Measurements from ENCODE around the gene ASPSCR1. TPM values are rescaled to one million over a fixed set of nuclear protein-coding genes. Genes with fewer than 3 reads are reported as not detected.

The ASPSCR1 gene
- total RNA-seq, 4 donors from 2014 or later: 10.1 to 21.0 (median 17.1) TPM

DNA sequence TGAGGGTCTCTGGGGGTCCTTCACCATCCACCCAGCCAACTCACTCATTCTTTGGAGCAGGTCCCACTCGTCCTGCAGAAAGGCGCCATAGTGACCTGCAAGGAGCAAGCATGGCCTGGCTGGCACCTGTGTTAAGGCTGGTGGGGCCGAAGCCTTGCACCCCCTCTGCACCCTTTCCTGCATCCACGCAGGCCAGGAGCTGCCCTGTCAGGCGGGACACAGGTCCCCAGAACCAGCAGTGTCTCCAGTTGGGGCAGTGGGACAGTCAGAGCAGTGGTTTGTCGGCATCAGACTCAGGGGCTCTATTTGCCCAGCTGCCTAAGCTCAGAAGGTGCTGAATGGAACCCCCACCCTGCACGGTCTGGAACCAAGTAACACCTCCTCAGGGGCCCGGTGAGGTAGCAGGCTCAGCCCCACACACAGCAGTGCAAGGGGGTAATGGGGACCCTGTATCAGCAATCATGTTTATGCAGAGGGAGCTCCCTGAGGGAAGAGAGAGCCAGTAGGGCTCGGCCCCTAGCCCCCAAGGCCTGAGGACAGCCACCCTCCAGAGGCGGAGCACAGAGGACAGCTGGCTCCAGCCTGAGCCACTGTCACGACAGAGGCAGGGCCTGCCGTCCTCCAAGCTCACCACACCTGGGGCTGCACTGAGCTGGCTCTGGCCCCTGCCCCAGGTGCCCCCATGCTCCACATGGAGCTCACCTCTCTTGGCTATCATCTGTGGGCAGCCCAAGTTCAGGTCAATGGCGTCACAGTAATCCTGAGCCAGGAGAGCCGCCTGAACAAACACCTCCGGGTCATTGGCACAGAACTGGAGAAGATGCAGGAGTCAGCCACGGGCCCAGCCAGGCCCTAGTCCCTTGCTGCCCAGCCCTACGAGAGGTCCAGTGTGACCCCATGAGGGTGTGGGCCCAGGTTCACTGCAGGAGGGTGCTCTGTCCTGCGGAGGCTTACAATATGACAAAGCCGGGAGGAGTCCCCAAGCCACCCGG is 86.3 kb downstream of the ASPSCR1 start:
- Histone ChIP-seq H3K27ac (peak overlapping the region; percentile 28 to 90 (median 86)), H3K4me1 (peaks cover 20 to 38% (median 24%) of the 10 kb centered on the region in 3 donors), H3K36me3 (peaks cover 36 to 55% (median 37%) of the 10 kb centered on the region in 3 donors), H3K9me3 (no peaks in the 10 kb centered on the region), H3K27me3 (no peaks in the 10 kb centered on the region), H3K4me3 (peak overlapping the region; percentile 63 to 98 (median 96))
- WGBS, 2 donors: 58 to 85% methylated on average over 5 to 10 of the region's 20 CpGs
- no peak for TF ChIP-seq POLR2A (IDR thresholded peaks at IDR 0.05)
- TF ChIP-seq, protein P1, sequence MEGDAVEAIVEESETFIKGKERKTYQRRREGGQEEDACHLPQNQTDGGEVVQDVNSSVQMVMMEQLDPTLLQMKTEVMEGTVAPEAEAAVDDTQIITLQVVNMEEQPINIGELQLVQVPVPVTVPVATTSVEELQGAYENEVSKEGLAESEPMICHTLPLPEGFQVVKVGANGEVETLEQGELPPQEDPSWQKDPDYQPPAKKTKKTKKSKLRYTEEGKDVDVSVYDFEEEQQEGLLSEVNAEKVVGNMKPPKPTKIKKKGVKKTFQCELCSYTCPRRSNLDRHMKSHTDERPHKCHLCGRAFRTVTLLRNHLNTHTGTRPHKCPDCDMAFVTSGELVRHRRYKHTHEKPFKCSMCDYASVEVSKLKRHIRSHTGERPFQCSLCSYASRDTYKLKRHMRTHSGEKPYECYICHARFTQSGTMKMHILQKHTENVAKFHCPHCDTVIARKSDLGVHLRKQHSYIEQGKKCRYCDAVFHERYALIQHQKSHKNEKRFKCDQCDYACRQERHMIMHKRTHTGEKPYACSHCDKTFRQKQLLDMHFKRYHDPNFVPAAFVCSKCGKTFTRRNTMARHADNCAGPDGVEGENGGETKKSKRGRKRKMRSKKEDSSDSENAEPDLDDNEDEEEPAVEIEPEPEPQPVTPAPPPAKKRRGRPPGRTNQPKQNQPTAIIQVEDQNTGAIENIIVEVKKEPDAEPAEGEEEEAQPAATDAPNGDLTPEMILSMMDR (IDR thresholded peaks at IDR 0.05): no peak
- intact Hi-C loops (cut with DNase I): no loop called here
- no peak for DNase-seq

DNA sequence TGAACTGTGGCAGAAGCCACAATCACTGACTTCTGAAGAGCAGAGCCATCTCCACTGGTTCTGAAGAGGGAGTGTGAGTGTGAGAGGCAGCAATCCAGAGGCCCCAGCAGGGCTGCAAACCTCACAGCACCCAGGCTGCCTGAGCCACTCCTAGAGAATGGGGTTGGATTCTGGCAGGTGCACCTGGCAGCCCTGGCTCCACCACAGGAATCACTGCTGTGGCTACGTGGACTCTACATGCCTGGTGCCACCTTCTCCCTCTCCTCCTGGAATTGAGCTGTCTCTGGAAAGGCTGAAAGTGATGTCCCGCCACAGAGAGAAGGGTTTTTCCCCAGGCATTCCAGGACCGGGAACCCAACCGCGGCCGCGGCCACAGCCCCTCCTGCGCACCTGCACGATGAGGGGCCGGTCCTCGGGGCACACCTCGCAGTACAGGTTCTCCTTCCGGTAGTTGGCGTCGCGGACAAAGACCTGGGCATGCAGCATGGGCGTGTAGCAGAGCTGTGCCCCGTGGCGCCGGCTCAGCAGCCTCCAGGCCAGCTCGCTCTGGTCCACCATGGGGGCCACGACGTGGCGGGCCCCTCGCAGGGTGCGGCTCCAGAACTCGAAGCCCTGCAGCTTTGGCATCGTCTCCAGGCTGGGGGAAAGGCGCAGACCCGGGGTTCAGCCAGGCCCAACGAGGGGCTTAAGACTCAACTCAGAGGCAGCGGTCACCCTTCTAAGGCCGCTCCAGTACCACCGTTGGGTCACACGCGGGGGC is 87.2 kb downstream of the ASPSCR1 start:
- no peak for DNase-seq

DNA sequence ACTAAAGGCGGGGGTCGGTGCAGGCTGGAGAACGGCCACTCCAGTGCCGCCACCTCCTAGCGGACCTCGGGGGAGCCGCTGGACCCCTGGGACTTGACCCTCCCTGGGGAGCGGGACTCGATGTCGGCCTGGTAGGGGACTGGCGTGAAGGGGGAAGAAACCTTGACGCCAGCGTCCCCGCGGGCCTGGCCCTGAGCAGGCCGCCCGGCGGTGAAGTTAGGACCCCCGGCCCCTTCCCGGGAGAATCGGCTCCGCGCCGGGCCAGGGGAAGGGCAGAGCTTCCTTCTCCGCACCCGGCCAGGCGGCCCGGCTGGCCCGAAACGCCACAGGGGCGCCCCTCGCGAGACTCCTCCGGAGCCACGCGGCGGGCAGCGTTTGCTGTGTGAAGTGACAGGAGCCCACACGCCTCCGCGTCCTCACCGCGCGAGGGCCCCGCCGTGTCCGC is 87.8 kb downstream of the ASPSCR1 start:
- intact Hi-C loops (cut with DNase I): no loop called here
- TF ChIP-seq POLR2A (IDR thresholded peaks at IDR 0.05): no peak
- TF ChIP-seq, protein P1 (IDR thresholded peaks at IDR 0.05): no peak
- Histone ChIP-seq H3K4me3 (peak overlapping the region; percentile 63 to 98 (median 96)), H3K27me3 (no peaks in the 10 kb centered on the region), H3K4me1 (peaks cover 20 to 38% (median 24%) of the 10 kb centered on the region in 3 donors), H3K27ac (peak overlapping the region; percentile 84 to 93 (median 90)), H3K36me3 (peaks cover 27 to 40% (median 29%) of the 10 kb centered on the region in 3 donors), H3K9me3 (no peaks in the 10 kb centered on the region)
- DNase-seq: no peak
- 0% methylated on average over 2 of the region's 47 CpGs; no CpG with 5 or more reads in 1 of the 2 donors for WGBS, 2 donors

More for the DNA sequence above, 87.2 kb downstream of the ASPSCR1 start:
- H3K36me3 ChIP-seq: peaks cover 32 to 46% (median 33%) of the 10 kb centered on the region in 3 donors
- H3K4me1 ChIP-seq: peaks cover 20 to 38% (median 24%) of the 10 kb centered on the region in 3 donors
- TF ChIP-seq, protein P1 (IDR thresholded peaks at IDR 0.05): no peak
- no peak for TF ChIP-seq POLR2A (IDR thresholded peaks at IDR 0.05)
- peak overlapping the region; percentile 63 to 98 (median 96) for H3K4me3 ChIP-seq
- peak overlapping the region; percentile 84 to 93 (median 90) for H3K27ac ChIP-seq
- WGBS, 2 donors: 40 to 46% methylated on average over 1 to 19 of the region's 36 CpGs
- intact Hi-C loops (cut with DNase I): no loop called here
- H3K27me3 ChIP-seq: no peaks in the 10 kb centered on the region
- no peaks in the 10 kb centered on the region for H3K9me3 ChIP-seq

DNA sequence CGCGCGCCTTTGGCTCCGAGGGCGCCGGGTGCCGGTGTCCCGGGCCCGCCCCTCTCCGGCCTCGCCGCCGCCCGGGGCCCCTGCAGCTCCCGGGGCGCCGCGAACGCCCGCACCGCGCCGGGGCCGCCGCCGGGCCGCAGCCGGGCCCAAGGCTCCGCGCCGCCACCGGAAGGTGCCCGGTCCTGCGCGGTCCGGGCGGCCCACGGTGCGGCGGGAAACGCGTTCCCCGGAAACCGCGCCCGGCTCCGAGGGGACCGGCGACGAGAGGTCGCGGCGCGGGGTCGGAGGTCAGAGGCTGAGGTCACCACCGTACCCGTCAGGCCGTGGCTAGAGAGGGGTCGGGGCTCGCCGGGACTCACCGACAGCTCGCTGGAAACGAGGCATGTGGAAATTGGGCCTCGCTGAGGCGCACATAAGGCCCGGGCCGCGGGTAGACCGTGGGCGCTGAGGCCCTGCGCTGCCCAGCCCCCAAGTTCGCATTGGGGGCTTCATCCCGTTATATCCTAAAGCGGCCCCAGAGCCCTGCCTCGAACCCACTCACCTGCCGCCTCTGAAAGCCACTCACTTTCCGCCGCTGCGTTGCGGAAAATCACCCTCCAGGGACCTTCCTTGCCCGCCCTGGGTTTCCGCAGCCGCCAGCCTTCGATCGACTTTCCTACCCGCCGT is 88.3 kb downstream of the ASPSCR1 start, which contains the start of gene DUS1L:
TSS of gene DUS1L (minus strand) at position 167 of the 666 bp plus-strand sequence. CDS start 745 bp downstream, outside the sequence.
- Histone ChIP-seq H3K9me3 (no peaks in the 10 kb centered on the region), H3K36me3 (peaks cover 22 to 34% (median 24%) of the 10 kb centered on the region in 3 donors), H3K27me3 (no peaks in the 10 kb centered on the region), H3K27ac (peak within 1 kb of the TSS; percentile 87 to 93 (median 90)), H3K4me1 (peaks cover 20 to 38% (median 24%) of the 10 kb centered on the region in 3 donors), H3K4me3 (peak within 1 kb of the TSS; percentile 63 to 98 (median 96))
- 26 to 29% methylated on average over 12 to 23 of the region's 88 CpGs for WGBS, 2 donors
- intact Hi-C loops (cut with DNase I): no loop called here
- TF ChIP-seq, protein P1 (IDR thresholded peaks at IDR 0.05): no peak
- TF ChIP-seq POLR2A (IDR thresholded peaks at IDR 0.05): peak in 1 of 4 donors; percentile 20
- no peak for DNase-seq

Other genes starting within 250 kb of the ASPSCR1 start
- gene GCGR, start 173.5 kb upstream of the ASPSCR1 start, total RNA-seq: not detected
- gene MCRIP1, start 144.3 kb upstream of the ASPSCR1 start, total RNA-seq: 10 to 100 TPM in 3 of 4 donors, 1 to 10 TPM in 1; 8.7 to 28.0 (median 13.2) TPM
- not detected for gene PPP1R27, start 142.6 kb upstream of the ASPSCR1 start, total RNA-seq
- gene P4HB, start 117.1 kb upstream of the ASPSCR1 start, total RNA-seq: 1,000 to 10,000 TPM in 3 of 4 donors, 100 to 1,000 TPM in 1; 459 to 2,191 (median 1,569) TPM
- gene ARHGDIA, start 106.3 kb upstream of the ASPSCR1 start, total RNA-seq: 100 to 1,000 TPM; 166 to 239 (median 176) TPM
- gene ALYREF, start 86.0 kb upstream of the ASPSCR1 start, total RNA-seq: 100 to 1,000 TPM in 2 of 4 donors, 10 to 100 TPM in 2; 75.3 to 133 (median 95.0) TPM
- gene ANAPC11, start 85.9 kb upstream of the ASPSCR1 start, total RNA-seq: 100 to 1,000 TPM in 3 of 4 donors, 10 to 100 TPM in 1; 92.9 to 133 (median 104) TPM
- 1 to 10 TPM in 3 of 4 donors, under 1 TPM in 1; 0.53 to 7.4 (median 1.5) TPM for gene NPB, start 75.4 kb upstream of the ASPSCR1 start, total RNA-seq
- gene PCYT2, start 66.2 kb upstream of the ASPSCR1 start, total RNA-seq: 10 to 100 TPM; 18.6 to 38.5 (median 34.6) TPM
- gene SIRT7, start 59.5 kb upstream of the ASPSCR1 start, total RNA-seq: 10 to 100 TPM; 52.6 to 81.0 (median 60.7) TPM
- 10 to 100 TPM in 3 of 4 donors, 1 to 10 TPM in 1; 10.0 to 26.6 (median 23.5) TPM for gene MAFG, start 49.9 kb upstream of the ASPSCR1 start, total RNA-seq
- 10 to 100 TPM; 14.0 to 24.3 (median 17.4) TPM for gene PYCR1, start 40.3 kb upstream of the ASPSCR1 start, total RNA-seq
- gene MYADML2, start 30.4 kb upstream of the ASPSCR1 start, total RNA-seq: not detected
- gene NOTUM, start 16.4 kb upstream of the ASPSCR1 start, total RNA-seq: under 1 TPM in 3 of 4 donors, not detected in 1; 0.11 to 0.94 (median 0.19) TPM
- gene CENPX, start 45.2 kb downstream of the ASPSCR1 start, total RNA-seq: 100 to 1,000 TPM in 2 of 4 donors, 10 to 100 TPM in 2; 52.1 to 144 (median 106) TPM
- 10 to 100 TPM in 3 of 4 donors, 1 to 10 TPM in 1; 9.7 to 21.2 (median 18.3) TPM for gene LRRC45, start 45.7 kb downstream of the ASPSCR1 start, total RNA-seq
- 10 to 100 TPM in 1 of 4 donors, 1 to 10 TPM in 3; 4.9 to 10.4 (median 7.0) TPM for gene RAC3, start 54.0 kb downstream of the ASPSCR1 start, total RNA-seq
- gene DCXR, start 60.1 kb downstream of the ASPSCR1 start, total RNA-seq: 100 to 1,000 TPM in 3 of 4 donors, 10 to 100 TPM in 1; 89.1 to 162 (median 135) TPM
- gene RFNG, start 74.2 kb downstream of the ASPSCR1 start, total RNA-seq: 10 to 100 TPM; 24.9 to 38.1 (median 31.2) TPM
- gene GPS1, start 74.3 kb downstream of the ASPSCR1 start, total RNA-seq: 10 to 100 TPM; 62.8 to 76.9 (median 69.5) TPM
- 100 to 1,000 TPM in 3 of 4 donors, 10 to 100 TPM in 1; 53.3 to 125 (median 105) TPM for gene DUS1L, start 88.2 kb downstream of the ASPSCR1 start, total RNA-seq
- 100 to 1,000 TPM in 2 of 4 donors, 10 to 100 TPM in 2; 72.8 to 302 (median 143) TPM for gene FASN, start 120.6 kb downstream of the ASPSCR1 start, total RNA-seq
- 10 to 100 TPM in 2 of 4 donors, 1 to 10 TPM in 2; 7.9 to 22.1 (median 9.8) TPM for gene CCDC57, start 235.2 kb downstream of the ASPSCR1 start, total RNA-seq

Measured in esophagus squamous epithelium (tissue), 5 donors.